ENCODE measurements around the gene GTF3C5.

DNA sequence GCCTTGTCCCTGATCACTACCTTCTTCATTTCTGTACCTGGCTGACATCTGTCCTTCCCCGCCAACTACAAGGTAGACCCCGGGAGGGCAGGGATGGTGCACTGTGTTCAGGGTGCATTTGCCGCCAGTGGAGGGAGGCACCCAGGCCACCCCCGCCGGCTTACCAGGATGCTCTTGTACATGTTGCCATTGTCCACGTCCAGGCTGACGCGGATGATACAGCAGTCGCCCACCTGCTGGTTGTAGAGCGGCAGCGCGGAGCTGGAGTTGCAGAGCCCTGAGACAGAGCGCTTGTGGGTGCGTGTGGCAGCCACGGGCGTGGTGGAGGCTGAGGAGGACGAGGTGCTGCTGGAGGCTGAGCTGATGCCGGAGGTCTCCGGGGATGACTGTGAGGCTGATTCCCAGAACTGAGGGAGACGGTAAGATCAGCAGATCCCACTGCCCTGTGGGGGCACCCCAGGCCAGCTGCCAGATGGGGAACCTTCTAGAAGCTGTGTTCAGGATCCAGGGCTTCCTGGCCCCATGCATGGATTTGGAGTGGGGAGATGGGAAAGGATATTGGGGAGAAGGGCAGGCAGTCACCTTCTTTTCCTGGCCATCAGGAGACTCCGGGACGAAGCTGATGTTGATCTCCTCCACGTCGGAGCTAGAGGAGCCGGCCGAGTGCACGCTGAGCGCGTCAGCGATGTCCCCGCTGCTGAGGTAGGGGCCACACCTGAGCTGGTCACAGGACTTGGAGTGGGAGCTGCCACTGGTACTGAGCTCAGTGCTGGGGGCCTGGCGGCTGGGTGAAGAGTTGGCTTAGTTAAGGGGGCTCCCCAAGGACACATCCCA, 70.8 kb downstream of the GTF3C5 start:
- TF ChIP-seq POLR2AphosphoS5 (IDR thresholded peaks at IDR 0.05) (no peak), POLR2A (IDR thresholded peaks at IDR 0.05) (no peak)
- TF ChIP-seq, protein P1, sequence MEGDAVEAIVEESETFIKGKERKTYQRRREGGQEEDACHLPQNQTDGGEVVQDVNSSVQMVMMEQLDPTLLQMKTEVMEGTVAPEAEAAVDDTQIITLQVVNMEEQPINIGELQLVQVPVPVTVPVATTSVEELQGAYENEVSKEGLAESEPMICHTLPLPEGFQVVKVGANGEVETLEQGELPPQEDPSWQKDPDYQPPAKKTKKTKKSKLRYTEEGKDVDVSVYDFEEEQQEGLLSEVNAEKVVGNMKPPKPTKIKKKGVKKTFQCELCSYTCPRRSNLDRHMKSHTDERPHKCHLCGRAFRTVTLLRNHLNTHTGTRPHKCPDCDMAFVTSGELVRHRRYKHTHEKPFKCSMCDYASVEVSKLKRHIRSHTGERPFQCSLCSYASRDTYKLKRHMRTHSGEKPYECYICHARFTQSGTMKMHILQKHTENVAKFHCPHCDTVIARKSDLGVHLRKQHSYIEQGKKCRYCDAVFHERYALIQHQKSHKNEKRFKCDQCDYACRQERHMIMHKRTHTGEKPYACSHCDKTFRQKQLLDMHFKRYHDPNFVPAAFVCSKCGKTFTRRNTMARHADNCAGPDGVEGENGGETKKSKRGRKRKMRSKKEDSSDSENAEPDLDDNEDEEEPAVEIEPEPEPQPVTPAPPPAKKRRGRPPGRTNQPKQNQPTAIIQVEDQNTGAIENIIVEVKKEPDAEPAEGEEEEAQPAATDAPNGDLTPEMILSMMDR (IDR thresholded peaks at IDR 0.05): no peak

Data from prostate gland (tissue), 2 donors.